ENCODE results near the gene CXorf65.

The CXorf65 gene

GRCh38 chrX:71105628-71106027 is 912 bp downstream of the CXorf65 start:
- no peak for FAIRE-seq

- no peak for FAIRE-seq
These were observed 3.2 kb downstream of the CXorf65 start for GRCh38 chrX:71103110-71103983.

GRCh38 chrX:71102292-71102691 is 4.2 kb downstream of the CXorf65 start:
- no peak for FAIRE-seq

- no peak for FAIRE-seq
These were observed 5.7 kb downstream of the CXorf65 start for GRCh38 chrX:71100581-71101505.

- FAIRE-seq = no peak
These were observed 6.8 kb downstream of the CXorf65 start for GRCh38 chrX:71099736-71100135.

GRCh38 chrX:71098951-71099506 is 7.5 kb downstream of the CXorf65 start:
- no peak for FAIRE-seq

GRCh38 chrX:71098302-71098701 is 8.2 kb downstream of the CXorf65 start:
- FAIRE-seq = no peak

- FAIRE-seq = no peak
These were observed 9.8 kb downstream of the CXorf65 start for GRCh38 chrX:71096760-71097032.

- no peak for FAIRE-seq
These were observed 10.4 kb downstream of the CXorf65 start for GRCh38 chrX:71095981-71096759.

- no peak for FAIRE-seq
These were observed 11.0 kb downstream of the CXorf65 start, which contains the start of gene FOXO4 for GRCh38 chrX:71095555-71095980. TSS of gene FOXO4 (plus strand) at chrX:71095851. CDS start at chrX:71096529, 678 bp downstream.

- no peak for FAIRE-seq
These were observed 11.5 kb downstream of the CXorf65 start for GRCh38 chrX:71095033-71095432.

- no peak for FAIRE-seq
These were observed 15.3 kb downstream of the CXorf65 start for GRCh38 chrX:71091263-71091662.

- FAIRE-seq = no peak
These were observed 20.6 kb downstream of the CXorf65 start for GRCh38 chrX:71085900-71086299.

GRCh38 chrX:71082822-71083221 is 23.7 kb downstream of the CXorf65 start:
- FAIRE-seq = no peak

GRCh38 chrX:71082124-71082647 is 24.4 kb downstream of the CXorf65 start:
- no peak for FAIRE-seq

GRCh38 chrX:71081330-71082123 is 25.0 kb downstream of the CXorf65 start:
- no peak for FAIRE-seq

GRCh38 chrX:71070531-71070930 is 36.0 kb downstream of the CXorf65 start:
- FAIRE-seq = no peak

- FAIRE-seq = no peak
These were observed 38.3 kb downstream of the CXorf65 start, which contains the start of gene SNX12 for GRCh38 chrX:71068044-71068918. TSS of gene SNX12 (minus strand) at chrX:71068334. CDS start at chrX:71068306, 28 bp downstream.

GRCh38 chrX:71067712-71068043 is 38.9 kb downstream of the CXorf65 start:
- FAIRE-seq = no peak

GRCh38 chrX:71067089-71067488 is 39.5 kb downstream of the CXorf65 start:
- no peak for FAIRE-seq

- no peak for FAIRE-seq
These were observed 46.4 kb downstream of the CXorf65 start for GRCh38 chrX:71060127-71060526.

Data from islet of Langerhans (tissue), 1 donor.